Hepatocyte (in vitro differentiated cells): ENCODE results near the gene SOX6. TPM values are rescaled to one million over a fixed set of nuclear protein-coding genes. Genes with fewer than 3 reads are reported as not detected.

ENCODE experiments used
- DNase-seq: peaks from one replicate; pipeline ENCODE4 v3.0.0-alpha.2; 2016; ENCODE audit warnings: low spot score
- H2AFZ ChIP-seq: fragments of 200-600 bp; sonication (generic); 2 replicates; pipeline ENCODE4 v1.6.0; 2016; ENCODE audit warnings: antibody characterized with exemption, mild to moderate bottlenecking
- H3K27ac ChIP-seq: fragments of 200-600 bp; sonication (generic); 2 replicates; pipeline ENCODE4 v1.5.1; 2016; ENCODE audit warnings: mild to moderate bottlenecking
- H3K27me3 ChIP-seq: fragments of 200-600 bp; sonication (generic); 2 replicates; pipeline ENCODE4 v1.6.1; 2016
- H3K36me3 ChIP-seq: fragments of 200-600 bp; sonication (generic); replicated peaks from 2 replicates; pipeline ENCODE4 v1.5.1; 2016; ENCODE audit warnings: low read depth; ENCODE audit not compliant: insufficient read depth
- H3K4me1 ChIP-seq: fragments of 200-600 bp; sonication (generic); 2 replicates; pipeline ENCODE4 v1.5.1; 2016; ENCODE audit warnings: mild to moderate bottlenecking, moderate library complexity; ENCODE audit not compliant: insufficient read depth
- H3K4me2 ChIP-seq: fragments of 200-600 bp; sonication (generic); 2 replicates; pipeline ENCODE4 v1.6.0; 2016
- H3K4me3 ChIP-seq: fragments of 200-600 bp; sonication (generic); 2 replicates; pipeline ENCODE4 v1.5.1; 2016; ENCODE audit warnings: mild to moderate bottlenecking
- H3K79me2 ChIP-seq: fragments of 200-600 bp; sonication (generic); 2 replicates; pipeline ENCODE4 v1.6.0; 2017; ENCODE audit warnings: mild to moderate bottlenecking
- H3K9me2 ChIP-seq: fragments of 200-600 bp; sonication (generic); replicated peaks from 2 replicates; pipeline ENCODE4 v1.6.0; 2017; ENCODE audit warnings: mild to moderate bottlenecking; ENCODE audit not compliant: insufficient read depth
- H3K9me3 ChIP-seq: fragments of 200-600 bp; sonication (generic); 2 replicates; pipeline ENCODE4 v1.5.1; 2016; ENCODE audit warnings: low read depth, mild to moderate bottlenecking
- H4K20me1 ChIP-seq: fragments of 200-600 bp; sonication (generic); 2 replicates; pipeline ENCODE4 v1.6.0; 2016; ENCODE audit warnings: mild to moderate bottlenecking; ENCODE audit not compliant: insufficient read depth, poor library complexity, severe bottlenecking
- EZH2 ChIP-seq: fragments of 200-600 bp; sonication (generic); IDR thresholded peaks from 2 replicates; pipeline ENCODE4 v1.6.1; 2016; ENCODE audit warnings: antibody characterized with exemption, mild to moderate bottlenecking, borderline replicate concordance
- EZH2phosphoT487 ChIP-seq: fragments of 200-600 bp; sonication (generic); IDR thresholded peaks from one replicate; pipeline ENCODE4 v1.6.1; 2018; ENCODE audit warnings: antibody characterized with exemption, mild to moderate bottlenecking, low read depth, moderate library complexity; ENCODE audit not compliant: unreplicated experiment, severe bottlenecking
- WGBS: methylation state at CpG from one replicate; pipeline ENCODE4 v1.1.6; 2016; ENCODE audit warnings: low lambda C conversion rate; ENCODE audit errors: missing lambda C conversion rate; 5-methylcytosine and 5-hydroxymethylcytosine counted together
- polyA plus RNA-seq: library from polyadenylated mRNA; unstranded; fragments of >200 nt; fragmentation: Nextera tagmentation; extraction: Ambion mirVana; gene quantifications from 2 replicates; pipeline ENCODE4 v1.2.1, GENCODE V29; 2016
- total RNA-seq: library from RNA; depleted of rRNA; stranded (reverse); fragments of >200 nt; gene quantifications from 2 replicates; pipeline ENCODE4 v1.2.3, GENCODE V29; 2014
- TF ChIP-seq, protein P1 (sequence below): fragments of 200-600 bp; sonication (generic); IDR thresholded peaks from 2 replicates; pipeline ENCODE4 v1.5.1; 2016; ENCODE audit warnings: antibody characterized with exemption, mild to moderate bottlenecking; ENCODE audit not compliant: poor library complexity

The SOX6 gene
- total and polyA plus RNA-seq, 2 experiments from 2014 or later: 23.2 to 75.7 TPM

DNA sequence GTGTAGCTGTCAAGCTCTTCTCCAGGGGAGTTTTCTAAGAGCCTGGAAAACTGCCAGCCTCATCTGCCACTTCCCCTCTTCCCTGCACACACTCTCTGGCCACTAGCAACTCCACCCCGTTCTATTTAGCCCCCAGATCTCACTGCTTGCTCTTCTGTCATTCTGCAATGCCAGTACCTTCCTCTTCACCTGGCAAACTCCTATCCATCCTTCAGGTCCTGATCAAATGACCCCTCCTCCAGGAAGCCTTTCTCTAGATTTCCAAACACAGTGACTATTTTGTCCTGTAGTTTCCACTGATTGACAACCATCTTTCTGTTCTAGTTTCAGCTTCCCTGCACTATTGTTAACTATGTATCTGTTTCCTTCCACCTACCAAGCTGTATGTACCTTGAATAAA, 437.7 kb downstream of the SOX6 start:
- H3K4me2 ChIP-seq: no peak overlapping the region
- no peak overlapping the region for H3K27ac ChIP-seq
- H2AFZ ChIP-seq: no peak overlapping the region
- H3K79me2 ChIP-seq: no peaks in the 10 kb centered on the region
- no peaks in the 10 kb centered on the region for H4K20me1 ChIP-seq
- no peak for DNase-seq
- no peak overlapping the region for H3K4me3 ChIP-seq
- TF ChIP-seq EZH2 (no peak), EZH2phosphoT487 (no peak)
- TF ChIP-seq, protein P1, sequence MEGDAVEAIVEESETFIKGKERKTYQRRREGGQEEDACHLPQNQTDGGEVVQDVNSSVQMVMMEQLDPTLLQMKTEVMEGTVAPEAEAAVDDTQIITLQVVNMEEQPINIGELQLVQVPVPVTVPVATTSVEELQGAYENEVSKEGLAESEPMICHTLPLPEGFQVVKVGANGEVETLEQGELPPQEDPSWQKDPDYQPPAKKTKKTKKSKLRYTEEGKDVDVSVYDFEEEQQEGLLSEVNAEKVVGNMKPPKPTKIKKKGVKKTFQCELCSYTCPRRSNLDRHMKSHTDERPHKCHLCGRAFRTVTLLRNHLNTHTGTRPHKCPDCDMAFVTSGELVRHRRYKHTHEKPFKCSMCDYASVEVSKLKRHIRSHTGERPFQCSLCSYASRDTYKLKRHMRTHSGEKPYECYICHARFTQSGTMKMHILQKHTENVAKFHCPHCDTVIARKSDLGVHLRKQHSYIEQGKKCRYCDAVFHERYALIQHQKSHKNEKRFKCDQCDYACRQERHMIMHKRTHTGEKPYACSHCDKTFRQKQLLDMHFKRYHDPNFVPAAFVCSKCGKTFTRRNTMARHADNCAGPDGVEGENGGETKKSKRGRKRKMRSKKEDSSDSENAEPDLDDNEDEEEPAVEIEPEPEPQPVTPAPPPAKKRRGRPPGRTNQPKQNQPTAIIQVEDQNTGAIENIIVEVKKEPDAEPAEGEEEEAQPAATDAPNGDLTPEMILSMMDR: no peak
- WGBS: 71% methylated on average over 1 of the region's 1 CpG
- H3K4me1 ChIP-seq: no peaks in the 10 kb centered on the region
- no peaks in the 10 kb centered on the region for H3K36me3 ChIP-seq
- no peaks in the 10 kb centered on the region for H3K9me3 ChIP-seq
- H3K9me2 ChIP-seq: no peaks in the 10 kb centered on the region
- H3K27me3 ChIP-seq: no peaks in the 10 kb centered on the region

DNA sequence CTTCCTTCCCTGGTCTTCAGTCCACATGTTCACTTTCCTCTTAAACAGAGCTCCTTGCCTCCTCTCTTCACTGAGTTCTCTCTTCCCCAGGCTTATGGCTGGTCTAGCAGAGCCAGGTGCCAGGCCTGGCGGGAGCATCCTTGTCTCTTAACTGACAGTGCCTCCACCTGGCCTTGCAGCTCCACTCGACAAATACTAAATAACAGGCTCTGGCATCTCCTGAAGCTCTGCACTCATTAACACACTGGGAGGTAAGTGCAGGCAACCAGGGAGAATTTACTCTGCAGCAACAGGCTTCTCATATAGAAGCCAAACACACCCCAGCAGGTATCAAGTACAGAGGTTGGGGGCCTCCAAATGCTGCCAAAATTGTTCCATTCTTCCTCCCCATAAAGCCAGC, 438.1 kb downstream of the SOX6 start:
- no peaks in the 10 kb centered on the region for H4K20me1 ChIP-seq
- no peaks in the 10 kb centered on the region for H3K36me3 ChIP-seq
- no peaks in the 10 kb centered on the region for H3K79me2 ChIP-seq
- H3K27ac ChIP-seq: no peak overlapping the region
- 69% methylated on average over 2 of the region's 2 CpGs for WGBS
- no peaks in the 10 kb centered on the region for H3K9me2 ChIP-seq
- H3K4me2 ChIP-seq: no peak overlapping the region
- no peaks in the 10 kb centered on the region for H3K27me3 ChIP-seq
- no peak for DNase-seq
- no peak overlapping the region for H2AFZ ChIP-seq
- no peaks in the 10 kb centered on the region for H3K9me3 ChIP-seq
- H3K4me3 ChIP-seq: no peak overlapping the region
- TF ChIP-seq EZH2 (no peak), EZH2phosphoT487 (no peak)
- TF ChIP-seq, protein P1: no peak
- H3K4me1 ChIP-seq: no peaks in the 10 kb centered on the region
